Measurements from ENCODE around the gene SDHA.
"Not testable (repeated sequence)": the region's sequence is repeated elsewhere in the genome, so short reads cannot be mapped to it uniquely, and the experiment has no call there.

GRCh38 chr5:273491-273890 is 55.4 kb downstream of the SDHA start:
- TF ChIP-seq, protein P1, sequence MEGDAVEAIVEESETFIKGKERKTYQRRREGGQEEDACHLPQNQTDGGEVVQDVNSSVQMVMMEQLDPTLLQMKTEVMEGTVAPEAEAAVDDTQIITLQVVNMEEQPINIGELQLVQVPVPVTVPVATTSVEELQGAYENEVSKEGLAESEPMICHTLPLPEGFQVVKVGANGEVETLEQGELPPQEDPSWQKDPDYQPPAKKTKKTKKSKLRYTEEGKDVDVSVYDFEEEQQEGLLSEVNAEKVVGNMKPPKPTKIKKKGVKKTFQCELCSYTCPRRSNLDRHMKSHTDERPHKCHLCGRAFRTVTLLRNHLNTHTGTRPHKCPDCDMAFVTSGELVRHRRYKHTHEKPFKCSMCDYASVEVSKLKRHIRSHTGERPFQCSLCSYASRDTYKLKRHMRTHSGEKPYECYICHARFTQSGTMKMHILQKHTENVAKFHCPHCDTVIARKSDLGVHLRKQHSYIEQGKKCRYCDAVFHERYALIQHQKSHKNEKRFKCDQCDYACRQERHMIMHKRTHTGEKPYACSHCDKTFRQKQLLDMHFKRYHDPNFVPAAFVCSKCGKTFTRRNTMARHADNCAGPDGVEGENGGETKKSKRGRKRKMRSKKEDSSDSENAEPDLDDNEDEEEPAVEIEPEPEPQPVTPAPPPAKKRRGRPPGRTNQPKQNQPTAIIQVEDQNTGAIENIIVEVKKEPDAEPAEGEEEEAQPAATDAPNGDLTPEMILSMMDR (IDR thresholded peaks at IDR 0.05; ENCODE audit: poor library complexity, severe bottlenecking) = not testable (repeated sequence)
- not testable (repeated sequence) for TF ChIP-seq EZH2 (IDR thresholded peaks at IDR 0.05; ENCODE audit: borderline replicate concordance, insufficient read depth, low read length, poor library complexity, severe bottlenecking); MXI1 (conservative IDR thresholded peaks at IDR 0.05; ENCODE audit: poor library complexity, severe bottlenecking); SMC3 (conservative IDR thresholded peaks at IDR 0.05; ENCODE audit: poor library complexity); EP300 (conservative IDR thresholded peaks at IDR 0.05; ENCODE audit: poor library complexity, severe bottlenecking); POLR2AphosphoS5 (IDR thresholded peaks at IDR 0.05); RAD21 (conservative IDR thresholded peaks at IDR 0.05); REST (IDR thresholded peaks at IDR 0.05; ENCODE audit: borderline replicate concordance); TAF1 (IDR thresholded peaks at IDR 0.05; ENCODE audit: low read depth)

All from neural cell (in vitro differentiated cells).